SH-SY5Y (cell line): ENCODE results near the gene DLG1.

Source experiments
- GATA2 ChIP-seq: IDR thresholded peaks from 2 replicates; pipeline ENCODE4 v1.6.1; 2011; ENCODE audit warnings: mild to moderate bottlenecking, low read depth, low read length
- GATA3 ChIP-seq: IDR thresholded peaks from 2 replicates; pipeline ENCODE4 v1.6.1; 2011; ENCODE audit warnings: low read depth, mild to moderate bottlenecking, low read length, moderate library complexity

DNA sequence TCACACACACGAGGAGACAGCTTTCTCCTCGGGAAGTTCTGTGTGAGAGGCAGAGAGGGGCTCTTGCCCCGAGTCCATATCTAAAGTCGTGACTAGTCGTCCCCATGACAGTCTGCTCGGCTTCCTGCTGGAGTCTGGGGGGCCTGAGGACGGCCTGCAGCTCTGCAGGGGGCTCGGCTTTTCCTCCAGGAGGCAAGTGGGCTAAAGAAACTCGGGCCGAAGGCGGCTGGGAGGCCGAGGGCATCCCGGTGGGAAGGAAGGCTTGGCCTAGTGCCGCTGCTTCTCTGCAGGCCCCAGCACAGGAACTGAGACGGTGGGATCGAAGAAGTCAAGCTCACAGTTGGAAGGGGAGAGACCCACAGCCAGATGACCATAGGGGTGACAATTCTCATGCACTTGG lies 304.4 kb downstream of the DLG1 start:
- TF ChIP-seq GATA3: no peak
- no peak for TF ChIP-seq GATA2
